Stimulated activated naive CD8-positive, alpha-beta T cell treated with anti-CD3 and anti-CD28 coated beads, Interleukin-15, amount 100 ng/mL, for 72 hours (primary cell): Measurements from ENCODE around the gene TRMU.
"Not testable (repeated sequence)": the region's sequence is repeated elsewhere in the genome, so short reads cannot be mapped to it uniquely, and the experiment has no call there.

Experiments used
- ATAC-seq: fragments of 150-1000 bp; cut with Tn5 transposase; 2 replicates; pipeline ENCODE4 v1.10.0; 2021; ENCODE audit warnings: mild to moderate bottlenecking, moderate library complexity
- DNase-seq, 2 donors: peaks; one replicate each; pipeline ENCODE4 v3.0.0; 2021 to 2022
- H3K27ac Mint-ChIP-seq, 2 donors: one replicate each; pipeline ENCODE4 v1.8.0; 2022; ENCODE audit warnings: mild to moderate bottlenecking in 2 of 2, mixed read lengths in 2 of 2, moderate library complexity in 2 of 2
- H3K27me3 Mint-ChIP-seq: one replicate; pipeline ENCODE4 v1.8.0; 2022; ENCODE audit warnings: mixed read lengths
- H3K4me1 Mint-ChIP-seq: one replicate; pipeline ENCODE4 v1.8.0; 2022; ENCODE audit warnings: mild to moderate bottlenecking, mixed read lengths
- H3K4me3 Mint-ChIP-seq, 2 donors: one replicate each; pipeline ENCODE4 v1.8.0; 2022; ENCODE audit warnings: mild to moderate bottlenecking in 2 of 2, mixed read lengths in 2 of 2, moderate library complexity in 1 of 2
- H3K9me3 Mint-ChIP-seq, 2 donors: one replicate each; pipeline ENCODE4 v1.8.0; 2022; ENCODE audit warnings: mixed read lengths in 2 of 2

Gene TRMU

GRCh38 chr22:46295277-46295971 lies 40.1 kb upstream of the TRMU start:
- Mint-ChIP-seq H3K4me3 (peak overlapping the region; percentile 93), H3K27ac (peak overlapping the region; percentile 92 to 96), H3K9me3 (peaks cover 0 to 8% of the 10 kb centered on the region in 2 donors), H3K4me1 (peaks cover 56% of the 10 kb centered on the region), H3K27me3 (no peaks in the 10 kb centered on the region)
- DNase-seq (no peak), ATAC-seq (no peak)

DNA sequence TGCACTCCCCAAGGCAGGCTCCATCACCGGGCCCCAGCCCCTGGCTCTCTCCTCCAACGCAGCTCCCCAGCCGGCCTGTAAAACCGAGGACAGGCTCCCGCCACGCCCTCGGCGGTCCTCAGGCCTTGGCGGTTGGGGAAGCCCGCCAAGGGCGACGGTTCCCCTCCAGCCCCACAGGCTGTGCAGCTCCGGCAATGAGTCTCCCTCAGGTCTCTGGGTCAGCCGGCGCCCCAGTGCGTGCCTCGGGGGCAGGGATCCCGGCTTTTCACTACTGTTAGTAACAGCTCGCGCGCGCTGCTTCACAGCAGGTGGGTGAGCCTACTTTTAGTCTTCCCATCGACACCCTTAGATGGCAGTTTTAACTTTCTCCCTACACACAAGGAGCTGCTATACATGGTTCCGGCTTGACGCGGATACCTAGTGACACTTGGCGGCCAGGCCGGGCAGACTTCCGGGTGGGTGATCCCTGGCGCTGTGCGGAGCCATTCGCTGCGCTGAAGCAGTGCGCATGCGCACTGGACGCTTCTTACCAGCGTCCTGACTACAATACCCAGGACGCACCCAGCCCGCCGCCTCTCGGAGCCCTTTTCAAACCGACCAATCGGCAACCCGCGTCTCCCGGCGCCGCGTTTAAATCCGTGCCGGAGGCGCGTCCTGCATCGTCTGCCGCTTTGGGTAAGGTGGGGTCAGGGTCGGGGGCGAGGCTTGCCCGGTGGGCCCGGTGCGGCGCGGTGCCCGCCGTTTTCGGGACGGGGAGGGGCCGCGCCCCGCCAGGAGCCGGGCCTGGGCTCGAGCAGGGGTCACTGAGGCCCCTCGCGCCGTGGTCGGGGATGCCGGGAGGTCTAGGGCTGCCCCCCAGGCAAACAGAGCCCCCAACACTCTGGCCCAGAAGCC lies 39.0 kb upstream of the TRMU start, which contains the start of gene GTSE1:
TSS of gene GTSE1 (plus strand) at position 614 of the 894 bp plus-strand sequence. CDS start 531 bp downstream, outside the sequence.
- H3K9me3 Mint-ChIP-seq, result peaks cover 0 to 8% of the 10 kb centered on the region in 2 donors
- H3K27me3 Mint-ChIP-seq, result no peaks in the 10 kb centered on the region
- peaks cover 56% of the 10 kb centered on the region for H3K4me1 Mint-ChIP-seq
- H3K4me3 Mint-ChIP-seq, result peak within 1 kb of the TSS; percentile 93
- ATAC-seq, result peak; percentile 99
- H3K27ac Mint-ChIP-seq, result peak within 1 kb of the TSS; percentile 92 to 96
- peak; percentile 96 to 98 for DNase-seq

DNA sequence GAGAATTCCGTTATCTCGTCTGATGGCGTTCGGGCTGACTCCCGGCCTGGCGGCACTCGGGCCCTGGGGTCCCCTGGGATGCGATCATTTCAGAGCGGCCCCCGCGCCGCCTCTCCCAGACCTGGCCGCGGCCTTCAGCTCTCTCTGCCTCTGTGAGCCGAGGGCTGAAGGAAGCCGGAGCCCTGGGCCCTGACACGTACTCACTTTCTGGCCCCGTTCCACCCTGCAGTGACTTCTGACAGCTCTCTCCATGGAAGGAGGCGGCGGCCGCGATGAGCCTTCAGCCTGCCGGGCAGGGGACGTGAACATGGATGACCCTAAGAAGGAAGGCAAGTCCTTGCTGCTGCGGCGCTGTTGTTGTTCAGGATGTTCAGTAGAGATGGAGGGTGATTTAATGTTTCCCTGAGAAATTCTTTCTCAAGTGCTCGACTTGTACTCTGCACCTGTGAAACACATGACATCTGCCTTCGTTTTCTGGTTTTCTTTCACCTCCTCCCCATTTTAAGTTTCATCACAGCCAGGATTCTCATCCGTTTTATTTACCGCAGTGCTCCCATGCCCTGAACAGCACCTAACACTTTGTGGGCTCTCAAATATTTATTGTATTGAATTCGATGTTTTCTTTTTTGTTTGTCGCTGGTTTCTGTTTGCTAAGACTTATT lies 38.2 kb upstream of the TRMU start:
- Mint-ChIP-seq H3K9me3 (peaks cover 0 to 5% of the 10 kb centered on the region in 2 donors), H3K4me3 (peak overlapping the region; percentile 93), H3K4me1 (peaks cover 56% of the 10 kb centered on the region), H3K27ac (peak overlapping the region; percentile 20 to 86), H3K27me3 (no peaks in the 10 kb centered on the region)
- DNase-seq (peak in 1 of 2 donors; percentile 27), ATAC-seq (peak; percentile 14)

GRCh38 chr22:46299101-46299500 lies 36.4 kb upstream of the TRMU start:
- peaks cover 55% of the 10 kb centered on the region for H3K4me1 Mint-ChIP-seq
- peak overlapping the region in 1 of 2 donors; percentile 23 for H3K27ac Mint-ChIP-seq
- peak overlapping the region; percentile 46 to 64 for H3K4me3 Mint-ChIP-seq
- H3K27me3 Mint-ChIP-seq, result no peaks in the 10 kb centered on the region
- DNase-seq (no peak), ATAC-seq (no peak)
- no peaks in the 10 kb centered on the region for H3K9me3 Mint-ChIP-seq

GRCh38 chr22:46300491-46300890 lies 35.0 kb upstream of the TRMU start:
- no peaks in the 10 kb centered on the region for H3K27me3 Mint-ChIP-seq

GRCh38 chr22:46303347-46303965 lies 32.1 kb upstream of the TRMU start:
- Mint-ChIP-seq H3K4me1 (peaks cover 27% of the 10 kb centered on the region), H3K27ac (no peak overlapping the region), H3K9me3 (no peaks in the 10 kb centered on the region), H3K4me3 (no peak overlapping the region), H3K27me3 (no peaks in the 10 kb centered on the region)
- ATAC-seq, result no peak
- DNase-seq, result no peak

More at GRCh38 chr22:46300491-46300890, 35.0 kb upstream of the TRMU start:
- H3K9me3 Mint-ChIP-seq, result no peaks in the 10 kb centered on the region
- H3K4me3 Mint-ChIP-seq, result no peak overlapping the region
- peaks cover 46% of the 10 kb centered on the region for H3K4me1 Mint-ChIP-seq
- DNase-seq, result no peak
- ATAC-seq, result no peak
- H3K27ac Mint-ChIP-seq, result no peak overlapping the region

DNA sequence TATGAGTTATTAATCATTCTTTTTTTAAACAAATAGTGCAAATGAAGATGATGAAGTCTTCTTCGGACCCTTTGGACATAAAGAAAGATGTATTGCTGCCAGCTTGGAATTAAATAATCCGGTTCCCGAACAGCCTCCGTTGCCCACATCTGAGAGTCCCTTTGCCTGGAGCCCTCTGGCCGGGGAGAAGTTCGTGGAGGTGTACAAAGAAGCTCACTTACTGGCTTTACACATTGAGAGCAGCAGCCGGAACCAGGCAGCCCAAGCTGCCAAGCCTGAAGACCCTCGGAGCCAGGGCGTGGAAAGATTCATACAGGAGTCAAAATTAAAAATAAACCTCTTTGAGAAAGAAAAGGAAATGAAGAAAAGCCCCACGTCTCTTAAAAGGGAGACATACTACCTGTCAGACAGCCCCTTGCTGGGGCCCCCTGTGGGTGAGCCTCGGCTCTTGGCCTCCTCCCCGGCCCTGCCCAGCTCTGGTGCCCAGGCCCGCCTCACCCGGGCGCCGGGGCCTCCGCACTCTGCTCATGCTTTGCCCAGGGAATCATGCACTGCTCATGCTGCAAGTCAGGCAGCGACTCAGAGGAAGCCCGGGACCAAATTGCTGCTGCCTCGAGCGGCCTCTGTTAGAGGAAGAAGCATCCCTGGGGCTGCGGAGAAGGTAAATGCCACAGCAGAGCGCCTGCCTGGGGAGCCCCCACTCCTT lies 27.1 kb upstream of the TRMU start:
- Mint-ChIP-seq H3K9me3 (no peaks in the 10 kb centered on the region), H3K27ac (no peak overlapping the region), H3K4me1 (peaks cover 10% of the 10 kb centered on the region), H3K27me3 (no peaks in the 10 kb centered on the region), H3K4me3 (no peak overlapping the region)
- no peak for ATAC-seq
- no peak for DNase-seq

- ATAC-seq, result no peak
- Mint-ChIP-seq H3K27me3 (no peaks in the 10 kb centered on the region), H3K9me3 (no peaks in the 10 kb centered on the region), H3K4me3 (no peak overlapping the region), H3K27ac (peak overlapping the region in 1 of 2 donors; percentile 91), H3K4me1 (peaks cover 6% of the 10 kb centered on the region)
- no peak for DNase-seq
Measured at GRCh38 chr22:46309526-46310085, 25.9 kb upstream of the TRMU start.

- DNase-seq (no peak), ATAC-seq (no peak)
- no peaks in the 10 kb centered on the region for H3K9me3 Mint-ChIP-seq
- no peaks in the 10 kb centered on the region for H3K27me3 Mint-ChIP-seq
- H3K4me3 Mint-ChIP-seq, result no peak overlapping the region
- H3K27ac Mint-ChIP-seq, result peak overlapping the region in 1 of 2 donors; percentile 1
- H3K4me1 Mint-ChIP-seq, result peaks cover under 1% of the 10 kb centered on the region
Measured at GRCh38 chr22:46312056-46312455, 23.5 kb upstream of the TRMU start.

DNA sequence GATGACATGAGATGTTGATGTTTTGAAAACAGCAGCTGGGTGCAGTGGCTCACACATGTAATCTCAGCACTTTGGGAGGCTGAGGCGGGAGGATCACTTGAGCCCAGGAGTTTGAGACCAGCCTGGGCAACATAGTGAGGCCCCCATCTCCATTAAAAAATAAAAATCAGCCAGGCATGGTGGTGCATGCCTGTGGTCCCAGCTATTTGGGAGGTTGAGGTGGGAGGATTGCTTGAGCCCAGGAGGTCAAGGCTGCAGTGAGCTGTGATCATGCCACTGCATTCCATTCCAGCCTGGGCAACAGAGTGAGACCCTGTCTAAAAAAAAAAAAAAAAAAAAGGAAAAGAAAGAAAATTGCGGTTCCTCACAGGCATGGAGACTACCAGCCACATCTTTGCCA lies 22.7 kb upstream of the TRMU start:
- H3K27me3 Mint-ChIP-seq, H3K4me3 Mint-ChIP-seq, H3K9me3 Mint-ChIP-seq, DNase-seq, H3K4me1 Mint-ChIP-seq, ATAC-seq: not testable (repeated sequence)
- H3K27ac Mint-ChIP-seq, result peak overlapping the region in 1 of 2 donors; percentile 63

- H3K27ac Mint-ChIP-seq, result peak overlapping the region in 1 of 2 donors; percentile 59
- no peak overlapping the region for H3K4me3 Mint-ChIP-seq
- H3K27me3 Mint-ChIP-seq, result no peaks in the 10 kb centered on the region
- no peaks in the 10 kb centered on the region for H3K4me1 Mint-ChIP-seq
- H3K9me3 Mint-ChIP-seq, result no peaks in the 10 kb centered on the region
- no peak for ATAC-seq
- no peak for DNase-seq
Measured at GRCh38 chr22:46315976-46316375, 19.5 kb upstream of the TRMU start.

DNA sequence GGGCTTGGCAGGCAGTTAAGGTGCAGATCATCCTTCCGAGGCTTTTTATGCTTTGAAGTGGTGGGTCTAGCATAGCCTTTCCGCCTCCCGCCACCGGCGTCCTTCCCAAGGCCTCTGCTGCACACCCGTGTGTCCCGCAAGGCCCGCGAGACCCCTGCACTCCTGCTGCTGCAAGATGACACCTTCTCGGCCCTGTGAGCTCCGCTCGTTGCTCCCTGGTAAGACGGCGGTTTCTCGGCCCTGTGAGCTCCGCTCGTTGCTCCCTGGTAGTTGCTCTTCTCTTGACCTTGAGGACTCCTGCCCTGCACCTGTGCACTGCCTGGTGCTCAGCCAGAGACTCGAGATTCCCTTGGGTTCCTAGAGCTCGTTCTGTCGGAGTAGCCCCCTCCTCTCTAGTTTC lies 17.9 kb upstream of the TRMU start:
- Mint-ChIP-seq H3K9me3 (no peaks in the 10 kb centered on the region), H3K4me1 (no peaks in the 10 kb centered on the region)
- ATAC-seq, result no peak

DNA sequence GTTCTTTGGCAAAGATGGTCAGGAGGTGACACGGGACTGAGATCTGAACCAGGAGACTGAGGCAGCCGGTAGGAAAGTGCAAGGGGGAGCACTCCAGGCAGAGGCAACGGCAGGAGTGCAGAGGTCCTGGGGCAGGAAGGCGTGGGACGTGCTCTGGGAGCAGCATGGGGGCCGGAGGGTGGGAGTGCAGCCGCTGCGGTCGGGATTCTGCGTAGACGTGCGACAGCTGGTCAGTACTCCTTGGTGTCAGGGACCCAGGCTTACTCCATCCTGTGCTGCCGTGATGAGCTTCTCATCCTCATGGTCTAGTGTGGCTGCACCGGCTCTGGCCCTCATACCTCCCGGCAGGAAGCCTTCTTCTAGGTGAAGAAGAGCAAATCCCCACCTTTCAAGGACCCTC lies 16.9 kb upstream of the TRMU start:
- ATAC-seq (no peak), DNase-seq (no peak)
- H3K4me1 Mint-ChIP-seq, result no peaks in the 10 kb centered on the region
- no peaks in the 10 kb centered on the region for H3K27me3 Mint-ChIP-seq
- no peaks in the 10 kb centered on the region for H3K9me3 Mint-ChIP-seq
- H3K27ac Mint-ChIP-seq, result peak overlapping the region in 1 of 2 donors; percentile 87
- no peak overlapping the region for H3K4me3 Mint-ChIP-seq

More for the DNA sequence above, 17.9 kb upstream of the TRMU start:
- no peaks in the 10 kb centered on the region for H3K27me3 Mint-ChIP-seq
- H3K4me3 Mint-ChIP-seq, result no peak overlapping the region
- H3K27ac Mint-ChIP-seq, result peak overlapping the region in 1 of 2 donors; percentile 75
- DNase-seq, result no peak

GRCh38 chr22:46319319-46319718 lies 16.2 kb upstream of the TRMU start:
- no peak overlapping the region for H3K27ac Mint-ChIP-seq
- no peaks in the 10 kb centered on the region for H3K9me3 Mint-ChIP-seq
- ATAC-seq (no peak), DNase-seq (no peak)
- H3K27me3 Mint-ChIP-seq, result no peaks in the 10 kb centered on the region
- H3K4me1 Mint-ChIP-seq, result no peaks in the 10 kb centered on the region
- H3K4me3 Mint-ChIP-seq, result no peak overlapping the region
